Gastroesophageal sphincter (tissue), 3 donors: ENCODE measurements around the gene CHRM5.

ENCODE experiments used
- EP300 ChIP-seq: sonication (generic); formaldehyde crosslinking; IDR thresholded peaks from one replicate; pipeline ENCODE4 v1.6.1; 2017; ENCODE audit warnings: antibody characterized with exemption, mild to moderate bottlenecking
- POLR2A ChIP-seq, 2 donors: fragments of 450-650 bp; IDR thresholded peaks; one replicate each; pipeline ENCODE4 v1.6.1; 2017; ENCODE audit warnings: antibody characterized with exemption in 2 of 2, mild to moderate bottlenecking in 2 of 2, moderate library complexity in 1 of 2
- POLR2AphosphoS5 ChIP-seq: sonication (generic); formaldehyde crosslinking; IDR thresholded peaks from one replicate; pipeline ENCODE4 v1.6.1; 2017; ENCODE audit warnings: antibody characterized with exemption
- TF ChIP-seq, protein P1 (sequence below), 4 experiments: fragments of 200-600 bp in 2 of 4; fragments of 450-650 bp in 2 of 4; sonication (generic) in 1 of 4; IDR thresholded peaks; one replicate each; pipeline ENCODE4 v1.5.1; 2017 to 2019; ENCODE audit warnings: antibody characterized with exemption in 4 of 4, mild to moderate bottlenecking in 2 of 4, moderate library complexity in 2 of 4

DNA sequence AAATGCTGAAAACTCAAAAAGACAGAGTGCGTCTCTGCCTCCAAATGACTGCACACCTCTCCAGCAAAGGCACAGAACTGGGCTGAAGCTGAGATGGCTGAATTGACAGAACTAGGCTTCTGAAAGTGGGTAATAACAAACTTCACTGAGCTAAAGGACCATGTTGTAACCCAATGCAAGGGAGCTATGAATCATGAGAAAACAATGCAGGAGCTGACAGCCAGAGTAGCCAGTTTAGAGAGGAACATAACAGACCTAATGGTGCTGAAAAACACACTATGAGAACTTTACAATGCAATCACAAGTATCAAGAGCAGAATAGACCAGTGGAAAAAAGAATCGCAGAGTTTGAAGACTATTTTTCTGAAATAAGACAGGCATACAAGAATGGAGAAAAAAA is 80.8 kb downstream of the CHRM5 start:
- TF ChIP-seq, protein P1, sequence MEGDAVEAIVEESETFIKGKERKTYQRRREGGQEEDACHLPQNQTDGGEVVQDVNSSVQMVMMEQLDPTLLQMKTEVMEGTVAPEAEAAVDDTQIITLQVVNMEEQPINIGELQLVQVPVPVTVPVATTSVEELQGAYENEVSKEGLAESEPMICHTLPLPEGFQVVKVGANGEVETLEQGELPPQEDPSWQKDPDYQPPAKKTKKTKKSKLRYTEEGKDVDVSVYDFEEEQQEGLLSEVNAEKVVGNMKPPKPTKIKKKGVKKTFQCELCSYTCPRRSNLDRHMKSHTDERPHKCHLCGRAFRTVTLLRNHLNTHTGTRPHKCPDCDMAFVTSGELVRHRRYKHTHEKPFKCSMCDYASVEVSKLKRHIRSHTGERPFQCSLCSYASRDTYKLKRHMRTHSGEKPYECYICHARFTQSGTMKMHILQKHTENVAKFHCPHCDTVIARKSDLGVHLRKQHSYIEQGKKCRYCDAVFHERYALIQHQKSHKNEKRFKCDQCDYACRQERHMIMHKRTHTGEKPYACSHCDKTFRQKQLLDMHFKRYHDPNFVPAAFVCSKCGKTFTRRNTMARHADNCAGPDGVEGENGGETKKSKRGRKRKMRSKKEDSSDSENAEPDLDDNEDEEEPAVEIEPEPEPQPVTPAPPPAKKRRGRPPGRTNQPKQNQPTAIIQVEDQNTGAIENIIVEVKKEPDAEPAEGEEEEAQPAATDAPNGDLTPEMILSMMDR (IDR thresholded peaks at IDR 0.05) = no peak
- TF ChIP-seq POLR2AphosphoS5 = no peak
- TF ChIP-seq POLR2A (IDR thresholded peaks at IDR 0.05) = no peak
- TF ChIP-seq EP300 = no peak
